Heart right ventricle (tissue), 16 donors: ENCODE results near the gene FALEC. TPM values are rescaled to one million over a fixed set of nuclear protein-coding genes. Genes with fewer than 3 reads are reported as not detected.

Source experiments
- ATAC-seq, 8 donors: fragments of 200-7000 bp; cut with Tn5 transposase; one replicate each; pipeline ENCODE4 v1.9.1; 2020; ENCODE audit warnings: mild to moderate bottlenecking in 8 of 8, moderate library complexity in 8 of 8, moderate number of reproducible peaks in 1 of 8
- DNase-seq, 2 donors: peaks; one replicate each; pipeline ENCODE4 v3.0.0-alpha.2; 2020
- H3K27ac ChIP-seq, 10 donors: fragments of 200-600 bp; sonication (generic) in 2 of 10; one replicate each; pipeline versions ENCODE4 v1.5.0 to v1.8.0; 2020 to 2022; ENCODE audit warnings: mild to moderate bottlenecking in 3 of 10
- H3K27me3 ChIP-seq, 7 donors: fragments of 200-600 bp; one replicate each; pipeline ENCODE4 v1.8.0; 2021 to 2022; ENCODE audit warnings: mild to moderate bottlenecking in 2 of 7
- H3K36me3 ChIP-seq, 9 donors: fragments of 200-600 bp; sonication (generic) in 1 of 9; one replicate each; pipeline versions ENCODE4 v1.5.0 to v1.8.0; 2020 to 2022; ENCODE audit warnings: mild to moderate bottlenecking in 2 of 9
- H3K4me1 ChIP-seq, 9 donors: fragments of 200-600 bp; sonication (generic) in 1 of 9; one replicate each; pipeline versions ENCODE4 v1.5.0 to v1.8.0; 2020 to 2022; ENCODE audit warnings: mild to moderate bottlenecking in 4 of 9
- H3K4me3 ChIP-seq, 10 donors: fragments of 200-600 bp; sonication (generic) in 2 of 10; one replicate each; pipeline versions ENCODE4 v1.5.0 to v1.8.0; 2020 to 2022; ENCODE audit warnings: mild to moderate bottlenecking in 7 of 10, moderate library complexity in 2 of 10
- H3K9me3 ChIP-seq, 11 donors: fragments of 200-600 bp in 10 of 11; sonication (generic) in 2 of 11; one replicate each; pipeline versions ENCODE4 v1.5.0 to v1.8.0; 2013 to 2022; ENCODE audit warnings: mild to moderate bottlenecking in 2 of 11, control low read depth in 1 of 11, moderate library complexity in 1 of 11
- WGBS, 2 donors: extraction: QIAGEN DNeasy Blood & Tissue Kit; methylation state at CpG; one replicate each; pipeline ENCODE4 v1.1.7; 2013; ENCODE audit warnings: inconsistent platforms in 1 of 2; 5-methylcytosine and 5-hydroxymethylcytosine counted together
- intact Hi-C, 10 donors: fragments of 100-400 bp; cut with DNase I; formaldehyde crosslinking; loops; one replicate each; pipeline versions ENCODE4 v1.11.1 to v1.14.2; 2022
- long read RNA-seq, 3 donors: library from polyadenylated mRNA; unstranded; transcript quantifications; one replicate each; pipeline ENCODE4 v2.0.0, GENCODE V29; 2020 to 2021
- polyA plus RNA-seq, 2 donors: library from polyadenylated mRNA; stranded (reverse); fragments of 200-250 nt; gene quantifications; one replicate each; pipeline ENCODE4 v1.2.3, GENCODE V29; 2013
- total RNA-seq, 10 donors: library from RNA; stranded (reverse); fragmentation: NEBNext Ultra II Directional in 3 of 10; extraction: Animal tissue kit (Norgen Biotek cat#: 25700) in 3 of 10; gene quantifications; one replicate each; pipeline versions ENCODE4 v1.2.1 to v1.2.4, GENCODE V29; 2021 to 2023
- TF ChIP-seq, protein P1 (sequence below), 9 donors: fragments of 200-600 bp; sonication (generic) in 2 of 9; IDR thresholded peaks; one replicate each; pipeline versions ENCODE4 v1.5.0 to v1.8.0; 2021 to 2022; ENCODE audit warnings: antibody characterized with exemption in 9 of 9, mild to moderate bottlenecking in 5 of 9, moderate library complexity in 1 of 9
- donor health status: Arrhythmogenic right ventricular cardiomyopathy.
- donor health status: ischemic (EF 13 %, LVEDD 7.1; RV severe dilation, severe dysfunction).
- donor health status: healthy with polysubstance abuse.
- donor health status: DM: no; HTN: yes; CAD: no.
- donor health status: DM: no; HTN: no; CAD: no.
- donor health status: ischemic (EF 25% LVEDD 6.9; RV normal size, moderate dysfunction).
- donor health status: ischemic (EF 25% LVEDD 5.7; RV mildly dilated, moderate dysfunction).
- donor health status: healthy.
- donor health status: DM: yes; HTN: yes; CAD: no.
- donor health status: Ischemic cardiomyopathy.
- donor health status: ischemic (EF 35%, LVEDD 5.7; RV mildly dilated, moderate dysfunction).
- donor health status: nonischemic (EF 11% LVEDD 7.7; RV severe dilation, severe dysfunction).
- donor health status: DM: yes; HTN: yes; CAD: no.
- donor health status: PGD.
- donor health status: ischemic (EF 29% LVEDD 5.4; RV normal size, mild dysfunction).
- donor health status: nonischemic (EF 23%, LVEDD 6.1; RV moderate dilation, normal function).

The FALEC gene
- total RNA-seq: under 1 TPM in 2 of 10 donors, not detected in 8; 0.46 to 0.60 TPM
- polyA plus RNA-seq: not detected
- long read RNA-seq, donor 1, partial matches to known transcripts: 0 of 2 reads
- long read RNA-seq, donor 1, other reads (novel, unspliced or antisense): 2 of 2 reads
- long read RNA-seq, donor 2: 0 reads
- long read RNA-seq, donor 3, partial matches to known transcripts: 0 of 6 reads
- long read RNA-seq, donor 3, other reads (novel, unspliced or antisense): 6 of 6 reads

DNA sequence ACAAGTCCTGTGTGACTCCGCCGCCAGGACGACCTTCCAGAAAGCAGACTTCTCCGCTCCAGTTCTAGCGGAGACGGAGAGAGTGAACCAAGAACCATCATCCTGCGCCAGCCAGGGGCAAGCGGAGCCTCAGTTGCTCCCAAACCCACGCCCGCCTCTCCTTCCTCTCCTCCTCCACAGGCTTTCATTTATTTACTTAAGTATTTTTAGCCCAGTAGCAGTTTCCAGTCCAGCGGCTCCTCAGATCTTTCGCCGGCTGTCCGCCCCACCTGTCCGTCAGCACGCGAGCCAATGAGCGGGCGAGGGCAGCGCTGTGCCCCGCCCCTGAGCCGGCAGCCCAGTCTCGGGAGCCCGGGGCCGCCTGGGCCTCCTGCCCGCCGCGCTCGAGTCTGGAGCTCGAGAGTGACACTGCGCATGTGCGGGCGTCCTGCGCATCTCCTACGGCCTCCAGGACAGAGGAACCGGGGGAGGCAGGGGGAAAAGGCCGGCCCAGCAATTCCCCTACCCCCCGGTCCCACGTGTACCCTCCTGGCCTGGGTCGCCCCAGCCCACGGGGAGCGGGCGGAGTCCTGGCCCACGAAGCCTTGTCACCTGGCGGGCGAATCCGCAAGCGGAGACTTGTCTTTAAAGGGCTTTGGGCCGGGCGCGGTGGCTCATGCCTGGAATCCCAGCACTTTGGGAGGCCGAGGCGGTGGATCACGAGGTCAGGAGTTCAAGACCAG lies at the start of gene FALEC:
TSS of gene FALEC (plus strand) at position 425 of the 722 bp plus-strand sequence.
- TF ChIP-seq, protein P1, sequence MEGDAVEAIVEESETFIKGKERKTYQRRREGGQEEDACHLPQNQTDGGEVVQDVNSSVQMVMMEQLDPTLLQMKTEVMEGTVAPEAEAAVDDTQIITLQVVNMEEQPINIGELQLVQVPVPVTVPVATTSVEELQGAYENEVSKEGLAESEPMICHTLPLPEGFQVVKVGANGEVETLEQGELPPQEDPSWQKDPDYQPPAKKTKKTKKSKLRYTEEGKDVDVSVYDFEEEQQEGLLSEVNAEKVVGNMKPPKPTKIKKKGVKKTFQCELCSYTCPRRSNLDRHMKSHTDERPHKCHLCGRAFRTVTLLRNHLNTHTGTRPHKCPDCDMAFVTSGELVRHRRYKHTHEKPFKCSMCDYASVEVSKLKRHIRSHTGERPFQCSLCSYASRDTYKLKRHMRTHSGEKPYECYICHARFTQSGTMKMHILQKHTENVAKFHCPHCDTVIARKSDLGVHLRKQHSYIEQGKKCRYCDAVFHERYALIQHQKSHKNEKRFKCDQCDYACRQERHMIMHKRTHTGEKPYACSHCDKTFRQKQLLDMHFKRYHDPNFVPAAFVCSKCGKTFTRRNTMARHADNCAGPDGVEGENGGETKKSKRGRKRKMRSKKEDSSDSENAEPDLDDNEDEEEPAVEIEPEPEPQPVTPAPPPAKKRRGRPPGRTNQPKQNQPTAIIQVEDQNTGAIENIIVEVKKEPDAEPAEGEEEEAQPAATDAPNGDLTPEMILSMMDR (IDR thresholded peaks at IDR 0.05): no peak
- Histone ChIP-seq H3K9me3 (no peaks in the 10 kb centered on the region), H3K4me3 (peak within 1 kb of the TSS; percentile 52 to 78 (median 64)), H3K27ac (peak within 1 kb of the TSS; percentile 68 to 94 (median 85)), H3K27me3 (no peaks in the 10 kb centered on the region), H3K36me3 (peaks cover 0 to 26% (median 3%) of the 10 kb centered on the region in 9 donors), H3K4me1 (peaks cover 0 to 23% (median 16%) of the 10 kb centered on the region in 9 donors)
- intact Hi-C loops: loop anchor here in 2 of 10 donors (1.0 kb wide), 1 partner anchor 28 kb away; the partner anchor contains the start of gene TARS2 (in 2 of the 2)
- 0% methylated on average over 54 of the region's 54 CpGs for WGBS, 2 donors
- ATAC-seq (peak; percentile 98 to 99 (median 98)), DNase-seq (peak; percentile 96 to 98)

DNA sequence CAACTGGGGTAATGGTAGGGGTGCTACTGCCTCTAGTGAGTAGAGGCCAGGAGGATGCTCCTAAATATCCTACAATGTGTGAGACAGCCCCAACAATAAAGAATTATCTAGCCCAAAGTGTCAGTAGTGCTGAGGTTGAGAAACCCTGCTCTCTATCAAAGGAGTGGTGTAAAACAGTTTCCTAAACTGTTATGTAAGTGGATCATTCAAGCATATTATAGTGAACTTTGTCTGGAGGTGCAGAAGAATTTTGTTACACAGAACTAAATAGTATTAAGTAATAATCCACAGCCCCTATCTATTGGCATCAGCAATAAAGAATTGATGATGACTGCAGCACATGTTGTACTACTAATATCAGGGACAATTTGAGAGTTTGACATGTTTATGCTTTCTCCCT lies 48.6 kb upstream of the FALEC start:
- ATAC-seq: no peak
- TF ChIP-seq, protein P1 (IDR thresholded peaks at IDR 0.05): no peak
- Histone ChIP-seq H3K4me3 (no peak overlapping the region), H3K4me1 (peaks cover 0 to 11% (median 0%) of the 10 kb centered on the region in 9 donors), H3K9me3 (no peaks in the 10 kb centered on the region), H3K27ac (no peak overlapping the region), H3K27me3 (no peaks in the 10 kb centered on the region), H3K36me3 (peaks cover 0 to 98% (median 38%) of the 10 kb centered on the region in 9 donors)
- intact Hi-C loops: loop anchor here in 6 of 10 donors (5.0 to 10.0 kb wide), 3 partner anchors 158 to 348 kb away; partner anchors contain the start of gene ENSA (in 5 of the 6)
- no peak for DNase-seq

DNA sequence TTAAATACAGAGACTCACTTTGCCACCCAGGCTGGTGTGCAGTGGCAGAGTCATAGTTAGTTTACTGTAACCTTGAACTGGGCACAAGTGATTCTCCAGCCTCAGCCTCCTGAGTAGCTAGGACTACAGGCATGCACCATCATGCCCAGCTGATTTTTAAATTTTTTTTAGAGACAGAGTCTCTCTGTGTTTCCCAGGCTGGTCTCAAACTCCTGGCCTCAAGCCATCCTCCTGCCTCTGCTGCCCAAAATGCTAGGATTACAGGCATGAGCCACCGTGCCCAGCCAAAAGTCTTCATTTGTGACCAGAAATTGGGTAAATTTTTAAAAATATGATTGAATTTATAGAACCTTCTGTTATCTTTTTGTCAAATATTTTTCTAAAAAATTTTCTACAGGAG lies 46.3 kb upstream of the FALEC start:
- 75 to 76% methylated on average over 1 of the region's 1 CpG for WGBS, 2 donors
- ATAC-seq (no peak), DNase-seq (no peak)
- Histone ChIP-seq H3K4me1 (peaks cover 0 to 27% (median 12%) of the 10 kb centered on the region in 9 donors), H3K4me3 (no peak overlapping the region), H3K27me3 (no peaks in the 10 kb centered on the region), H3K9me3 (no peaks in the 10 kb centered on the region), H3K27ac (peak overlapping the region in 3 of 10 donors; percentile 47 to 69 (median 59)), H3K36me3 (peaks cover 0 to 97% (median 42%) of the 10 kb centered on the region in 9 donors)
- intact Hi-C loops: loop anchor here in 6 of 10 donors (5.0 to 10.0 kb wide), 3 partner anchors 156 to 346 kb away; partner anchors contain the start of gene ENSA (in 5 of the 6)
- TF ChIP-seq, protein P1 (IDR thresholded peaks at IDR 0.05): no peak

DNA sequence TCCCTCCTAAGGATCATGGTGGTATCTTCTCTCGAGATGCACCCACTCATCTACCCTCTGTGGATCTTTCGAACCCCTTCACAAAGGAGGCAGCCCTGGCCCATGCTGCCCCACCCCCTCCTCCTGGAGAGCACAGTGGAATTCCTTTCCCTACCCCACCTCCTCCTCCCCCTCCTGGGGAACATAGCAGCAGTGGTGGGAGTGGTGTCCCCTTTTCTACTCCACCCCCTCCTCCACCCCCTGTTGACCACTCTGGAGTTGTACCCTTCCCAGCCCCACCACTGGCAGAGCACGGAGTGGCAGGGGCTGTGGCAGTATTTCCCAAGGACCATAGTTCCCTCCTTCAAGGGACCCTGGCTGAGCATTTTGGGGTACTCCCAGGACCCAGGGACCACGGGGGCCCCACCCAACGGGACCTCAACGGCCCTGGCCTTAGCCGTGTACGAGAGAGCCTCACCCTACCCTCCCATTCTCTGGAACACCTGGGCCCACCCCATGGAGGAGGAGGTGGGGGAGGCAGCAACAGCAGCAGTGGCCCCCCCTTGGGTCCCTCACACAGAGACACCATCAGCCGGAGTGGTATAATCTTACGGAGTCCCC lies 42.9 kb upstream of the FALEC start:
- ATAC-seq (peak in 4 of 8 donors; percentile 10 to 39 (median 18)), DNase-seq (no peak)
- Histone ChIP-seq H3K9me3 (no peaks in the 10 kb centered on the region), H3K36me3 (peaks cover 0 to 67% (median 27%) of the 10 kb centered on the region in 9 donors), H3K4me3 (no peak overlapping the region), H3K27me3 (no peaks in the 10 kb centered on the region), H3K27ac (peak overlapping the region in 6 of 10 donors; percentile 3 to 81 (median 22)), H3K4me1 (peaks cover 0 to 48% (median 22%) of the 10 kb centered on the region in 9 donors)
- WGBS, 2 donors: 88 to 93% methylated on average over 10 of the region's 10 CpGs
- intact Hi-C loops: loop anchor here in 5 of 10 donors (5.0 to 10.0 kb wide), 4 partner anchors 35 to 65 kb away; partner anchors contain the start of gene ECM1 (in 1 of the 5)
- TF ChIP-seq, protein P1 (IDR thresholded peaks at IDR 0.05): no peak
